Measurements from ENCODE around the gene ERO1B.

The ERO1B gene

GRCh38 chr1:236301080-236301957 lies 19.6 kb upstream of the ERO1B start:
- no peak for DNase-seq (ENCODE audit: low read depth)

- DNase-seq (ENCODE audit: low read depth), result no peak
Measured at GRCh38 chr1:236297161-236297560, 15.4 kb upstream of the ERO1B start.

- no peak for DNase-seq (ENCODE audit: low read depth)
Measured at GRCh38 chr1:236292425-236292824, 10.7 kb upstream of the ERO1B start.

- no peak for DNase-seq (ENCODE audit: low read depth)
Measured at GRCh38 chr1:236289492-236290131, 7.9 kb upstream of the ERO1B start.

- DNase-seq (ENCODE audit: low read depth), result no peak
Measured at GRCh38 chr1:236288620-236288976, 6.8 kb upstream of the ERO1B start.

GRCh38 chr1:236287757-236288619 lies 6.2 kb upstream of the ERO1B start:
- DNase-seq (ENCODE audit: low read depth), result no peak

- no peak for DNase-seq (ENCODE audit: low read depth)
Measured at GRCh38 chr1:236287356-236287755, 5.6 kb upstream of the ERO1B start.

- DNase-seq (ENCODE audit: low read depth), result no peak
Measured at GRCh38 chr1:236284291-236284721, 2.5 kb upstream of the ERO1B start.

GRCh38 chr1:236282719-236283118 lies 961 bp upstream of the ERO1B start:
- DNase-seq (ENCODE audit: low read depth), result no peak

- DNase-seq (ENCODE audit: low read depth), result peak; percentile 32
Measured at GRCh38 chr1:236282425-236282716, 613 bp upstream of the ERO1B start.

GRCh38 chr1:236281198-236281653 lies 532 bp downstream of the ERO1B start:
- DNase-seq (ENCODE audit: low read depth), result no peak

- DNase-seq (ENCODE audit: low read depth), result no peak
Measured at GRCh38 chr1:236280438-236281197, 1.1 kb downstream of the ERO1B start.

- no peak for DNase-seq (ENCODE audit: low read depth)
Measured at GRCh38 chr1:236275586-236275985, 6.2 kb downstream of the ERO1B start.

GRCh38 chr1:236275061-236275460 lies 6.7 kb downstream of the ERO1B start:
- no peak for DNase-seq (ENCODE audit: low read depth)

- DNase-seq (ENCODE audit: low read depth), result no peak
Measured at GRCh38 chr1:236273358-236273757, 8.4 kb downstream of the ERO1B start.

GRCh38 chr1:236269439-236269838 lies 12.3 kb downstream of the ERO1B start:
- DNase-seq (ENCODE audit: low read depth), result no peak

- no peak for DNase-seq (ENCODE audit: low read depth)
Measured at GRCh38 chr1:236261898-236262297, 19.9 kb downstream of the ERO1B start.

GRCh38 chr1:236261033-236261432 lies 20.7 kb downstream of the ERO1B start:
- DNase-seq (ENCODE audit: low read depth), result no peak

- no peak for DNase-seq (ENCODE audit: low read depth)
Measured at GRCh38 chr1:236259043-236259442, 22.7 kb downstream of the ERO1B start.

- no peak for DNase-seq (ENCODE audit: low read depth)
Measured at GRCh38 chr1:236258114-236258622, 23.6 kb downstream of the ERO1B start.

GRCh38 chr1:236257216-236257615 lies 24.5 kb downstream of the ERO1B start:
- no peak for DNase-seq (ENCODE audit: low read depth)

All from T-helper 22 cell (primary cell).